OCI-LY3 (cell line): ENCODE measurements around the gene LRPAP1.

Experiments used
- H2AFZ ChIP-seq: fragments of 200-600, 300-600 bp; shearing (Covaris generic); 2 replicates; pipeline ENCODE4 v1.6.0; 2014; ENCODE audit warnings: antibody characterized with exemption, low read depth, low read length
- H3K27ac ChIP-seq: fragments of 200-600, 300-600 bp; sonication (generic); 2 replicates; pipeline ENCODE4 v1.5.1; 2014; ENCODE audit warnings: mild to moderate bottlenecking, low read length, moderate library complexity, mixed read lengths
- H3K27me3 ChIP-seq: fragments of 200-600, 300-600 bp; sonication (generic); 2 replicates; pipeline ENCODE4 v1.6.1; 2014; ENCODE audit warnings: low read depth, low read length, mixed read lengths
- H3K36me3 ChIP-seq: fragments of 200-600, 300-600 bp; sonication (generic); replicated peaks from 2 replicates; pipeline ENCODE3; 2014; ENCODE audit warnings: low read depth, low read length, mixed read lengths
- H3K4me1 ChIP-seq: fragments of 300-600, 200-600 bp; sonication (generic); 2 replicates; pipeline ENCODE4 v1.6.1; 2014; ENCODE audit warnings: low read length, mixed read lengths
- H3K4me2 ChIP-seq: fragments of 200-600, 300-600 bp; sonication (generic); 2 replicates; pipeline ENCODE4 v1.6.1; 2014; ENCODE audit warnings: low read length, mixed read lengths
- H3K4me3 ChIP-seq: fragments of 300-600, 200-600 bp; sonication (generic); 2 replicates; pipeline ENCODE4 v1.5.1; 2014; ENCODE audit warnings: antibody characterized with exemption, mild to moderate bottlenecking, low read length, moderate library complexity
- H3K79me2 ChIP-seq: fragments of 300-600, 200-600 bp; shearing (Covaris generic); 2 replicates; pipeline ENCODE4 v1.6.1; 2014; ENCODE audit warnings: mild to moderate bottlenecking, low read length, mixed read lengths
- H3K9ac ChIP-seq: fragments of 300-600, 200-600 bp; shearing (Covaris generic); 2 replicates; pipeline ENCODE4 v1.6.0; 2014; ENCODE audit warnings: mild to moderate bottlenecking, low read length, moderate library complexity
- H3K9me3 ChIP-seq: fragments of 200-600, 300-600 bp; shearing (Covaris generic); 2 replicates; pipeline ENCODE4 v1.6.1; 2014; ENCODE audit warnings: low read length, mixed read lengths; ENCODE audit not compliant: insufficient read depth
- H4K20me1 ChIP-seq: fragments of 200-600, 300-600 bp; sonication (generic); 2 replicates; pipeline ENCODE4 v1.6.1; 2016; ENCODE audit warnings: low read length, mixed read lengths; ENCODE audit not compliant: insufficient read depth
- CTCF ChIP-seq: fragments of 200-600, 300-600 bp; sonication (generic); IDR thresholded peaks from 2 replicates; pipeline ENCODE4 v1.5.1; 2014; ENCODE audit warnings: antibody characterized with exemption, low read length, low read depth
- EZH2phosphoT487 ChIP-seq: fragments of 200-600 bp; shearing (Covaris generic); IDR thresholded peaks from 2 replicates; pipeline ENCODE4 v1.6.1; 2018; ENCODE audit warnings: antibody characterized with exemption, mixed run types, low read depth

The LRPAP1 gene

GRCh38 chr4:3527914-3528876 lies 4.0 kb downstream of the LRPAP1 start:
- Histone ChIP-seq H4K20me1 (peaks cover 58% of the 10 kb centered on the region), H2AFZ (no peak overlapping the region), H3K4me2 (no peak overlapping the region), H3K9me3 (no peaks in the 10 kb centered on the region), H3K4me1 (peaks cover 23% of the 10 kb centered on the region), H3K27me3 (no peaks in the 10 kb centered on the region), H3K36me3 (peaks cover 20% of the 10 kb centered on the region), H3K79me2 (peaks cover 53% of the 10 kb centered on the region), H3K4me3 (no peak overlapping the region), H3K9ac (no peak overlapping the region), H3K27ac (no peak overlapping the region)
- TF ChIP-seq EZH2phosphoT487 (no peak), CTCF (no peak)

GRCh38 chr4:3527101-3527913 lies 4.9 kb downstream of the LRPAP1 start:
- Histone ChIP-seq H3K4me3 (no peak overlapping the region), H2AFZ (no peak overlapping the region), H3K4me2 (no peak overlapping the region), H3K9ac (no peak overlapping the region), H3K9me3 (no peaks in the 10 kb centered on the region), H3K36me3 (peaks cover 21% of the 10 kb centered on the region), H4K20me1 (peaks cover 58% of the 10 kb centered on the region), H3K27me3 (no peaks in the 10 kb centered on the region), H3K27ac (no peak overlapping the region), H3K4me1 (peaks cover 23% of the 10 kb centered on the region), H3K79me2 (peaks cover 53% of the 10 kb centered on the region)
- TF ChIP-seq CTCF (no peak), EZH2phosphoT487 (no peak)

GRCh38 chr4:3526456-3526855 lies 5.8 kb downstream of the LRPAP1 start:
- no peak for TF ChIP-seq CTCF
- Histone ChIP-seq H3K4me1 (peaks cover 23% of the 10 kb centered on the region), H3K27ac (no peak overlapping the region), H3K27me3 (no peaks in the 10 kb centered on the region), H2AFZ (no peak overlapping the region), H3K36me3 (peaks cover 24% of the 10 kb centered on the region), H3K9ac (no peak overlapping the region), H4K20me1 (peaks cover 57% of the 10 kb centered on the region), H3K4me3 (no peak overlapping the region), H3K9me3 (no peaks in the 10 kb centered on the region), H3K79me2 (peaks cover 49% of the 10 kb centered on the region), H3K4me2 (no peak overlapping the region)
